H9 (cell line): ENCODE data around the gene CDH23. TPM values are rescaled to one million over a fixed set of nuclear protein-coding genes. Genes with fewer than 3 reads are reported as not detected.

Source experiments
- DNase-seq: peaks from one replicate; pipeline ENCODE4 v3.0.0-alpha.2; 2017
- H2AFZ ChIP-seq: one replicate; pipeline ENCODE4 v1.6.1; 2013; ENCODE audit warnings: mild to moderate bottlenecking, low read length, control low read depth, moderate library complexity
- H2AK5ac ChIP-seq: 2 replicates; pipeline ENCODE4 v1.6.1; 2013; ENCODE audit warnings: low read length, control low read depth, mixed read lengths; ENCODE audit not compliant: insufficient read length
- H2BK120ac ChIP-seq: one replicate; pipeline ENCODE4 v1.6.1; 2013; ENCODE audit warnings: low read depth, mild to moderate bottlenecking, low read length, control low read depth, inconsistent platforms; ENCODE audit not compliant: poor library complexity, severe bottlenecking
- H2BK12ac ChIP-seq: 2 replicates; pipeline ENCODE4 v1.6.1; 2013; ENCODE audit warnings: low read length, control low read depth, mixed read lengths, low read depth; ENCODE audit not compliant: insufficient read length
- H2BK15ac ChIP-seq: 2 replicates; pipeline ENCODE4 v1.6.1; 2013; ENCODE audit warnings: low read depth, low read length, control low read depth
- H2BK20ac ChIP-seq: one replicate; pipeline ENCODE4 v1.6.1; 2013; ENCODE audit warnings: low read depth, mild to moderate bottlenecking, low read length, control low read depth, inconsistent platforms; ENCODE audit not compliant: poor library complexity, severe bottlenecking
- H2BK5ac ChIP-seq: 2 replicates; pipeline ENCODE4 v1.6.1; 2013; ENCODE audit warnings: low read length, control low read depth, mixed read lengths; ENCODE audit not compliant: insufficient read length
- H3K14ac ChIP-seq: 2 replicates; pipeline ENCODE4 v1.6.1; 2013; ENCODE audit warnings: low read length, control low read depth; ENCODE audit not compliant: insufficient read depth
- H3K18ac ChIP-seq: 2 replicates; pipeline ENCODE4 v1.6.1; 2013; ENCODE audit warnings: low read depth, mild to moderate bottlenecking, mixed read lengths, low read length, control low read depth; ENCODE audit not compliant: insufficient read length
- H3K23ac ChIP-seq: 2 replicates; pipeline ENCODE4 v1.6.1; 2013; ENCODE audit warnings: low read length, control low read depth, mixed read lengths, low read depth; ENCODE audit not compliant: insufficient read length
- H3K23me2 ChIP-seq: 2 replicates; pipeline ENCODE4 v1.6.1; 2013; ENCODE audit warnings: low read depth, mild to moderate bottlenecking, mixed read lengths, low read length, control low read depth; ENCODE audit not compliant: insufficient read length, poor library complexity, severe bottlenecking
- H3K27ac ChIP-seq: 2 replicates; pipeline ENCODE4 v1.5.1; 2013; ENCODE audit warnings: low read length, control low read depth, mixed read lengths, low read depth; ENCODE audit not compliant: insufficient read length
- H3K27me3 ChIP-seq: 2 replicates; pipeline ENCODE4 v1.6.1; 2013; ENCODE audit warnings: low read length, control low read depth, inconsistent platforms; ENCODE audit not compliant: insufficient read depth
- H3K4ac ChIP-seq: 2 replicates; pipeline ENCODE4 v1.6.1; 2013; ENCODE audit warnings: low read depth, mild to moderate bottlenecking, control low read depth, inconsistent platforms, low read length, moderate library complexity
- H3K4me1 ChIP-seq: 2 replicates; pipeline ENCODE4 v1.6.1; 2013; ENCODE audit warnings: low read length, control low read depth, inconsistent platforms; ENCODE audit not compliant: insufficient read depth
- H3K4me2 ChIP-seq: 2 replicates; pipeline ENCODE4 v1.6.1; 2013; ENCODE audit warnings: low read length, control low read depth, mixed read lengths; ENCODE audit not compliant: insufficient read length, insufficient read depth
- H3K56ac ChIP-seq: 2 replicates; pipeline ENCODE4 v1.6.1; 2013; ENCODE audit warnings: low read depth, mild to moderate bottlenecking, mixed read lengths, low read length, control low read depth; ENCODE audit not compliant: insufficient read length
- H3K79me1 ChIP-seq: 2 replicates; pipeline ENCODE4 v1.6.1; 2013; ENCODE audit warnings: low read depth, mild to moderate bottlenecking, moderate library complexity, low read length, control low read depth, inconsistent platforms; ENCODE audit not compliant: insufficient read depth, poor library complexity, severe bottlenecking
- H3K79me2 ChIP-seq: 2 replicates; pipeline ENCODE4 v1.6.1; 2013; ENCODE audit warnings: low read length, control low read depth, inconsistent platforms; ENCODE audit not compliant: insufficient read depth
- H3K9ac ChIP-seq: 2 replicates; pipeline ENCODE4 v1.6.1; 2013; ENCODE audit warnings: low read length, control low read depth, mixed read lengths; ENCODE audit not compliant: insufficient read length; ENCODE audit errors: extremely low read depth
- H3K9me3 ChIP-seq: one replicate; pipeline ENCODE4 v1.6.1; 2013; ENCODE audit warnings: low read depth, low read length, inconsistent platforms; ENCODE audit not compliant: control insufficient read depth
- H3T11ph ChIP-seq: one replicate; pipeline ENCODE4 v1.6.1; 2013; ENCODE audit warnings: mild to moderate bottlenecking, low read length, control low read depth, inconsistent platforms
- H4K20me1 ChIP-seq: one replicate; pipeline ENCODE4 v1.6.1; 2013; ENCODE audit not compliant: control insufficient read depth, insufficient read length, insufficient read depth
- H4K5ac ChIP-seq: 2 replicates; pipeline ENCODE4 v1.6.1; 2013; ENCODE audit warnings: low read depth, mild to moderate bottlenecking, mixed read lengths, low read length, control low read depth; ENCODE audit not compliant: insufficient read length
- H4K8ac ChIP-seq: replicated peaks from 2 replicates; pipeline ENCODE4 v1.6.1; 2013; ENCODE audit warnings: low read length, control low read depth, mixed read lengths, low read depth; ENCODE audit not compliant: insufficient read length
- H4K91ac ChIP-seq: 2 replicates; pipeline ENCODE4 v1.6.1; 2013; ENCODE audit warnings: low read depth, mild to moderate bottlenecking, moderate library complexity, mixed read lengths, low read length, control low read depth; ENCODE audit not compliant: insufficient read length
- H3K27ac Mint-ChIP-seq, 3 experiments: 2 replicates in 2 of 3; 3 replicates in 1 of 3; pipeline ENCODE4 v1.8.0; 2020 to 2021; ENCODE audit warnings: mixed read lengths in 3 of 3, mild to moderate bottlenecking in 1 of 3, moderate library complexity in 1 of 3
- H3K27me3 Mint-ChIP-seq: 2 replicates; pipeline ENCODE4 v1.8.0; 2021; ENCODE audit warnings: low read depth, mild to moderate bottlenecking, moderate library complexity, mixed read lengths
- H3K36me3 Mint-ChIP-seq, 3 experiments: 2 replicates in 2 of 3; 3 replicates in 1 of 3; pipeline ENCODE4 v1.8.0; 2020 to 2021; ENCODE audit warnings: low read depth in 3 of 3, mixed read lengths in 3 of 3; ENCODE audit not compliant: insufficient read depth in 1 of 3
- H3K4me1 Mint-ChIP-seq, 2 experiments: 2 replicates each; pipeline ENCODE4 v1.8.0; 2020; ENCODE audit warnings: mixed read lengths in 2 of 2
- H3K4me3 Mint-ChIP-seq, 2 experiments: 2 replicates in 1 of 2; 3 replicates in 1 of 2; pipeline ENCODE4 v1.8.0; 2020 to 2021; ENCODE audit warnings: mild to moderate bottlenecking in 2 of 2, mixed read lengths in 2 of 2, moderate library complexity in 1 of 2
- H3K9me3 Mint-ChIP-seq, 2 experiments: 2 replicates in 1 of 2; 3 replicates in 1 of 2; pipeline ENCODE4 v1.8.0; 2020; ENCODE audit warnings: mild to moderate bottlenecking in 2 of 2, mixed read lengths in 2 of 2, moderate library complexity in 1 of 2
- CTCF ChIP-seq: fragments of 200-600 bp; sonication (generic); conservative IDR thresholded peaks from 3 replicates; pipeline ENCODE4 v1.8.0; 2021; ENCODE audit warnings: antibody characterized with exemption, mild to moderate bottlenecking
- WGBS: extraction: QIAGEN DNeasy Blood & Tissue Kit; methylation state at CpG from one replicate; pipeline ENCODE4 v1.1.7; 2013; ENCODE audit warnings: missing lambda C conversion rate, low lambda C conversion rate, mixed read lengths; ENCODE audit not compliant: insufficient read length; ENCODE audit errors: extremely low coverage; 5-methylcytosine and 5-hydroxymethylcytosine counted together
- total RNA-seq: library from RNA; stranded (reverse); gene quantifications from 2 replicates; pipeline ENCODE4 v1.2.1, GENCODE V29; 2021

CDH23 gene
- total RNA-seq, 1 experiment from 2014 or later = 2.1 TPM

DNA sequence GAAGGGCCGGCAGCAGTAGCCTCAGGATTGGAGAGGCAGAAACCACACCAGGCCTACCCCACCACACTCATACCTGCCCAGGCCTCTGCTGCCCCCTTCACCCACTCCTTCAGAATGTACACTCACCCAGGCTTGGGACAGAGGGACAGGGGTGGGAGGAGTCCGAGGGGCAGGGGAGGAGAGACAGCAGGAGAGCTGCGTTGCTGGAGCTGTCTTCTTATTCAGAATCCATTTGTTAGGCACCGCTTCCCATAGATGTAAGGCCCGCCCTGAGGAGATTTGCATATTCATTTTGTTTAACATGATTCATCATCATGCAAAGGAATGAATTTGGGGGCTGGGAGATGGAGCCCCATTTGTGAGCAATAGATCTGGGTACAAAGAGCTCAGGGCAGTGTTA, 156.7 kb downstream of the CDH23 start:
- Histone ChIP-seq H4K5ac (no peak overlapping the region), H3K56ac (no peak overlapping the region), H2BK15ac (no peak overlapping the region), H3T11ph (no peak overlapping the region), H4K20me1 (no peaks in the 10 kb centered on the region), H3K23ac (no peak overlapping the region), H3K14ac (no peak overlapping the region), H2BK120ac (no peak overlapping the region), H3K79me2 (no peaks in the 10 kb centered on the region), H3K4ac (no peak overlapping the region), H4K8ac (no peak overlapping the region), H3K9me3 (no peaks in the 10 kb centered on the region), H4K91ac (no peak overlapping the region), H2BK5ac (no peak overlapping the region), H3K4me1 (peaks cover 9% of the 10 kb centered on the region; the same call in 1 of the 2 replicates), H2AFZ (no peak overlapping the region), H3K27ac (no peak overlapping the region), H2AK5ac (no peak overlapping the region), H3K27me3 (no peaks in the 10 kb centered on the region), H3K9ac (no peak overlapping the region), H3K79me1 (no peaks in the 10 kb centered on the region), H2BK12ac (no peak overlapping the region), H3K4me2 (no peak overlapping the region), H2BK20ac (no peak overlapping the region), H3K23me2 (no peaks in the 10 kb centered on the region), H3K18ac (no peak overlapping the region)
- peaks cover 10% of the 10 kb centered on the region for H3K27me3 Mint-ChIP-seq
- H3K36me3 Mint-ChIP-seq = no peaks in the 10 kb centered on the region
- DNase-seq = no peak
- H3K4me3 Mint-ChIP-seq = no peak overlapping the region
- TF ChIP-seq CTCF = no peak
- H3K9me3 Mint-ChIP-seq = no peaks in the 10 kb centered on the region
- H3K4me1 Mint-ChIP-seq = peaks cover 29 to 44% of the 10 kb centered on the region in 2 experiments
- H3K27ac Mint-ChIP-seq = peak overlapping the region in 1 of 3 experiments; percentile 58; a peak in 2 of 7 replicates
- WGBS = no CpG with 5 or more reads among the region's 5 CpGs
